ENCODE results near the gene FAM114A1. TPM values are rescaled to one million over a fixed set of nuclear protein-coding genes. Genes with fewer than 3 reads are reported as not detected.

The FAM114A1 gene
- total and polyA plus RNA-seq, 3 donors from 2014 or later = 30.9 to 96.2 (median 76.5) TPM

GRCh38 chr4:38860788-38861424 lies 6.7 kb upstream of the FAM114A1 start:
- Histone ChIP-seq H3K27ac (no peak overlapping the region), H3K4me1 (no peaks in the 10 kb centered on the region), H3K36me3 (ENCODE audit: low read depth, missing control alignments) (no peaks in the 10 kb centered on the region), H3K4me3 (no peak overlapping the region), H3K27me3 (no peaks in the 10 kb centered on the region), H3K9me3 (no peaks in the 10 kb centered on the region)
- intact Hi-C loops (cut with DNase I; ENCODE audit: low total_unique reads) = no loop called here
- TF ChIP-seq POLR2A (IDR thresholded peaks at IDR 0.05) (no peak), CTCF (IDR thresholded peaks at IDR 0.05) (peak in 2 of 3 experiments; percentile 37 to 84)
- DNase-seq = peak; percentile 77
- WGBS, 2 donors = 45 to 50% methylated on average over 5 of the region's 5 CpGs

- H3K9me3 ChIP-seq = no peaks in the 10 kb centered on the region
- 92 to 93% methylated on average over 4 of the region's 4 CpGs for WGBS, 2 donors
- H3K27ac ChIP-seq = no peak overlapping the region
- no peaks in the 10 kb centered on the region for H3K27me3 ChIP-seq
- H3K4me1 ChIP-seq = no peaks in the 10 kb centered on the region
- TF ChIP-seq CTCF (IDR thresholded peaks at IDR 0.05) = no peak
- TF ChIP-seq POLR2A (IDR thresholded peaks at IDR 0.05) = no peak
- intact Hi-C loops (cut with DNase I; ENCODE audit: low total_unique reads) = no loop called here
- H3K36me3 ChIP-seq (ENCODE audit: low read depth, missing control alignments) = no peaks in the 10 kb centered on the region
- no peak for DNase-seq
- H3K4me3 ChIP-seq = no peak overlapping the region
Measured at GRCh38 chr4:38861791-38862190, 5.8 kb upstream of the FAM114A1 start.

- WGBS, 2 donors = 78 to 80% methylated on average over 6 of the region's 6 CpGs
- peaks cover 21% of the 10 kb centered on the region for H3K4me1 ChIP-seq
- H3K27me3 ChIP-seq = no peaks in the 10 kb centered on the region
- TF ChIP-seq POLR2A (IDR thresholded peaks at IDR 0.05) (no peak), CTCF (IDR thresholded peaks at IDR 0.05) (no peak)
- no peak for DNase-seq
- H3K4me3 ChIP-seq = no peak overlapping the region
- intact Hi-C loops (cut with DNase I; ENCODE audit: low total_unique reads) = no loop called here
- H3K27ac ChIP-seq = no peak overlapping the region
- no peaks in the 10 kb centered on the region for H3K9me3 ChIP-seq
- H3K36me3 ChIP-seq (ENCODE audit: low read depth, missing control alignments) = no peaks in the 10 kb centered on the region
Measured at GRCh38 chr4:38865445-38865844, 2.2 kb upstream of the FAM114A1 start.

- intact Hi-C loops (cut with DNase I; ENCODE audit: low total_unique reads) = no loop called here
- WGBS, 2 donors = 33% methylated on average over 11 of the region's 11 CpGs
- Histone ChIP-seq H3K4me1 (peaks cover 22% of the 10 kb centered on the region), H3K27me3 (no peaks in the 10 kb centered on the region), H3K4me3 (peak overlapping the region; percentile 81 to 95), H3K9me3 (no peaks in the 10 kb centered on the region), H3K27ac (peak overlapping the region; percentile 67 to 94), H3K36me3 (ENCODE audit: low read depth, missing control alignments) (no peaks in the 10 kb centered on the region)
- DNase-seq = no peak
- TF ChIP-seq POLR2A (IDR thresholded peaks at IDR 0.05) = no peak
Measured at GRCh38 chr4:38866973-38867477, 581 bp upstream of the FAM114A1 start.

GRCh38 chr4:38868059-38868960 lies 704 bp downstream of the FAM114A1 start:
- Histone ChIP-seq H3K27me3 (no peaks in the 10 kb centered on the region), H3K9me3 (no peaks in the 10 kb centered on the region), H3K36me3 (ENCODE audit: low read depth, missing control alignments) (no peaks in the 10 kb centered on the region), H3K4me1 (peaks cover 30% of the 10 kb centered on the region), H3K4me3 (peak overlapping the region; percentile 81 to 95), H3K27ac (peak overlapping the region; percentile 94 to 97)
- TF ChIP-seq POLR2A (IDR thresholded peaks at IDR 0.05) = no peak
- TF ChIP-seq CTCF (IDR thresholded peaks at IDR 0.05) = no peak
- intact Hi-C loops (cut with DNase I; ENCODE audit: low total_unique reads) = no loop called here
- peak; percentile 64 for DNase-seq
- 2 to 9% methylated on average over 21 to 30 of the region's 30 CpGs for WGBS, 2 donors

Measured in testis (tissue), 3 donors.